Left ventricle myocardium inferior (tissue), 1 donor: ENCODE measurements around the gene INSM2. TPM values are rescaled to one million over a fixed set of nuclear protein-coding genes. Genes with fewer than 3 reads are reported as not detected.

Source experiments
- DNase-seq: peaks from one replicate; pipeline ENCODE4 v3.0.0-alpha.2; 2020
- H3K27ac ChIP-seq: fragments of 200-600 bp; replicated peaks from 2 replicates; pipeline ENCODE4 v1.8.0; 2021
- H3K27me3 ChIP-seq: fragments of 200-600 bp; 2 replicates; pipeline ENCODE4 v1.8.0; 2021; ENCODE audit warnings: low read depth
- H3K36me3 ChIP-seq: fragments of 200-600 bp; 2 replicates; pipeline ENCODE4 v1.8.0; 2021
- H3K4me1 ChIP-seq: fragments of 200-600 bp; 2 replicates; pipeline ENCODE4 v1.8.0; 2021
- H3K4me3 ChIP-seq: fragments of 200-600 bp; 2 replicates; pipeline ENCODE4 v1.8.0; 2021; ENCODE audit warnings: mild to moderate bottlenecking, moderate library complexity
- H3K9me3 ChIP-seq: fragments of 200-600 bp; replicated peaks from 2 replicates; pipeline ENCODE4 v1.8.0; 2021
- CTCF ChIP-seq: fragments of 200-600 bp; IDR thresholded peaks from 2 replicates; pipeline ENCODE4 v1.8.0; 2021; ENCODE audit warnings: antibody characterized with exemption, mild to moderate bottlenecking, borderline replicate concordance
- intact Hi-C: fragments of 100-400 bp; cut with micrococcal nuclease; formaldehyde crosslinking; loops from one replicate; pipeline ENCODE4 v1.11.0; 2022
- total RNA-seq: library from RNA; stranded (reverse); fragmentation: NEBNext Ultra II Directional; extraction: Animal tissue kit (Norgen Biotek cat#: 25700); gene quantifications from one replicate; pipeline ENCODE4 v1.2.1, GENCODE V29; 2021
- donor health status: DM: no; HTN: yes; CAD: no; lungs with severe emphysema.

The INSM2 gene
- total RNA-seq, 1 donor from 2014 or later = not detected

GRCh38 chr14:35519986-35520385 is 14.0 kb upstream of the INSM2 start:
- Histone ChIP-seq H3K9me3 (no peaks in the 10 kb centered on the region), H3K4me3 (no peak overlapping the region), H3K27ac (no peak overlapping the region), H3K36me3 (no peaks in the 10 kb centered on the region), H3K4me1 (no peaks in the 10 kb centered on the region), H3K27me3 (no peaks in the 10 kb centered on the region)
- intact Hi-C loops = no loop called here
- no peak for DNase-seq
- TF ChIP-seq CTCF = no peak

- Histone ChIP-seq H3K27me3 (peaks cover 32% of the 10 kb centered on the region), H3K4me1 (no peaks in the 10 kb centered on the region), H3K4me3 (no peak overlapping the region), H3K36me3 (no peaks in the 10 kb centered on the region), H3K9me3 (no peaks in the 10 kb centered on the region), H3K27ac (no peak overlapping the region)
- no peak for DNase-seq
- no peak for TF ChIP-seq CTCF
- intact Hi-C loops = no loop called here
Measured at GRCh38 chr14:35525695-35526094, 8.3 kb upstream of the INSM2 start.

DNA sequence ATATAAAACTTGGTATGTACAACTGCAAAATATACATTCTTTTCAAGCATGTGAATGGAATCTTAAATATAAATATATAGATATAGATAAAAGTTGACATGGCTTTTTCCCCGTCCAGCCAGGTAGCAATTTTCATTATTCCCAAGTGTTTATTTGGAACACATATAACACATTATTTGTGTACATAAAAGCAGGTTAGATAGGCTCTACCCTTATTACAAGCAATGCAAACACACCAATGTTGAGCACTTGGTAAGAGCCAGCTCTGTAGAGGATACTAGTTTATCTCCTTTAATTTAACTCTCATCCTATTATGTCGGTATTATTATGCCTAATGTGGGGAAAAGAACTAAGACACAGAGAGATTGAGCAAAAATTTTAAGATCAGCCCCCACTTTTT is 7.0 kb upstream of the INSM2 start:
- Histone ChIP-seq H3K27me3 (peaks cover 45% of the 10 kb centered on the region), H3K9me3 (no peaks in the 10 kb centered on the region), H3K4me1 (no peaks in the 10 kb centered on the region), H3K27ac (no peak overlapping the region), H3K4me3 (no peak overlapping the region), H3K36me3 (no peaks in the 10 kb centered on the region)
- no peak for DNase-seq
- TF ChIP-seq CTCF = no peak
- intact Hi-C loops = no loop called here

GRCh38 chr14:35531960-35532747 is 1.8 kb upstream of the INSM2 start:
- H3K27me3 ChIP-seq = peaks cover 89% of the 10 kb centered on the region
- intact Hi-C loops = no loop called here
- H3K9me3 ChIP-seq = no peaks in the 10 kb centered on the region
- TF ChIP-seq CTCF = no peak
- H3K27ac ChIP-seq = no peak overlapping the region
- no peak for DNase-seq
- H3K36me3 ChIP-seq = no peaks in the 10 kb centered on the region
- peaks cover 32% of the 10 kb centered on the region for H3K4me1 ChIP-seq
- no peak overlapping the region for H3K4me3 ChIP-seq

- H3K36me3 ChIP-seq = no peaks in the 10 kb centered on the region
- H3K4me3 ChIP-seq = peak overlapping the region; percentile 74
- H3K27me3 ChIP-seq = peaks cover 84% of the 10 kb centered on the region
- TF ChIP-seq CTCF = no peak
- H3K9me3 ChIP-seq = no peaks in the 10 kb centered on the region
- DNase-seq = no peak
- H3K27ac ChIP-seq = no peak overlapping the region
- peaks cover 32% of the 10 kb centered on the region for H3K4me1 ChIP-seq
- intact Hi-C loops = no loop called here
Measured at GRCh38 chr14:35532783-35533356, 1.1 kb upstream of the INSM2 start.
